ENCODE data around the gene ARID1B. TPM values are rescaled to one million over a fixed set of nuclear protein-coding genes. Genes with fewer than 3 reads are reported as not detected.

ARID1B gene
- total and polyA plus RNA-seq, 2 of the 13 experiments (the other 11 are each of a cell fraction or from before 2014, with no cell fraction given), result 20.1 to 32.6 TPM

DNA sequence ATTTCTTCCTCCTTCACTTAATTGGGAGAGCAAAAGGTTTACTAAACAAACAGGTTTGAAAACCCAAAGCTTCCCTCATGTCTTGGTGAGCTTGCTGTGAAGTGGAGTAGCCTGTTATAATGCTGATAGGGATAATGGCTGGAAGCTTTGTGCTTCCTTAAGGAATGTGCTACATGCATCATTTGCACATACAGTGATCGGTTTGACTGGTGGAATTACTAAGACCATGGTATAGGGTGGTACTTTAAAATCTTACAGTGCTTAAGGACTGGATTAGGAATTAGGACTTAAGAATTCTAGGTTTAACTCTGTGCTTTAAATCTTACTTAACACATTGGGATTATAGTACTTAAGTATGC lies 75.7 kb downstream of the ARID1B start:
- Histone ChIP-seq H3K9ac (ENCODE audit: insufficient read depth, low read depth, low read length) (no peak overlapping the region), H3K4me2 (ENCODE audit: low read depth, low read length) (no peak overlapping the region), H3K9me3 (ENCODE audit: low read length) (no peaks in the 10 kb centered on the region), H3K36me3 (replicated peaks in 1 of 2; ENCODE audit: control insufficient read depth in 1 of 2, insufficient read depth in 2 of 2, low read length in 2 of 2) (peaks cover 0 to 2% of the 10 kb centered on the region in 2 experiments; a peak in 3 of 5 replicates), H3K79me2 (ENCODE audit: insufficient read depth, low read length) (peaks cover 95% of the 10 kb centered on the region), H3K4me1 (ENCODE audit: insufficient read depth, low read length) (peaks cover 16% of the 10 kb centered on the region; the same call in 1 of the 2 replicates), H3K4me3 (replicated peaks in 1 of 3; ENCODE audit: insufficient read depth in 1 of 3, low read depth in 2 of 3, low read length in 3 of 3) (no peak overlapping the region), H4K20me1 (ENCODE audit: insufficient read depth, low read length) (peaks cover 12% of the 10 kb centered on the region), H3K27me3 (ENCODE audit: control insufficient read depth in 1 of 2, insufficient read depth in 2 of 2, low read length in 2 of 2) (no peaks in the 10 kb centered on the region), H2AFZ (ENCODE audit: low read length) (no peak overlapping the region), H3K27ac (ENCODE audit: extremely low read length, insufficient read depth, low read length) (no peak overlapping the region)
- TF ChIP-seq NR2F2 (IDR thresholded peaks at IDR 0.05; ENCODE audit: borderline replicate concordance, low read depth) (no peak), ZNF850 (CRISPR knock-in tag; conservative IDR thresholded peaks at IDR 0.05) (no peak)
- no peak for FAIRE-seq
- no peak for ATAC-seq
- 100% methylated on average over 1 of the region's 1 CpG for WGBS (ENCODE audit: low lambda C conversion rate)
- in situ Hi-C loops (cut with HindIII; ENCODE audit: extremely low pct_ligation_motif_present, low pct_unique_long_range_greater_than_20kb), result no loop called here
- intact Hi-C loops (cut with micrococcal nuclease; ENCODE audit: unreplicated experiment), result no loop called here
- CTCF ChIA-PET (ENCODE audit: low intra/inter-chr PET ratio, low total read pairs), result no interaction called here
- DNase-seq (ENCODE audit: low spot score), result no peak
- BruUV-seq (replicated peaks), result no TSS peak
- POLR2A ChIA-PET, result no interaction called here

DNA sequence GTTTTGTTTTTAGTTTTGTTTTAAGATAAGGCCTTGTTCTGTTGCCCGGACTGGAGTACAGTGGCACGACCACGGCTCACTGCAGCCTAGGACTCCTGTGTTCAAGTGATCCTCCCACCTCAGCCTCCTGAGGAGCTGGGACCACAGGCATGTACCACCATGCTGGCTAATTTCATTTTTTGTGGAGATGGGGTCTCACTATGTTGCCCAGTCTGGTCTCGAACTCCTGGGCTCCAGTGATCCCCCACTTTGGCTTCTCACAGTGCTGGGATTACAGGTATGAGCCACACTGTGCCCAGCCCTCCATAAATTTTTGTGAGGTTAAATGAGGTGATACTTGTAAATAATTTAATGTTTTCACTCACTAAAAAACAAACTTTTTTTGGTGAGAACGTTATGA lies 76.6 kb downstream of the ARID1B start:
- H3K27me3 ChIP-seq (ENCODE audit: control insufficient read depth in 1 of 2, insufficient read depth in 2 of 2, low read length in 2 of 2), result no peaks in the 10 kb centered on the region
- no peak overlapping the region for H2AFZ ChIP-seq (ENCODE audit: low read length)
- no peak overlapping the region for H3K4me3 ChIP-seq (replicated peaks in 1 of 3; ENCODE audit: insufficient read depth in 1 of 3, low read depth in 2 of 3, low read length in 3 of 3)
- BruUV-seq (replicated peaks), result no TSS peak
- TF ChIP-seq ZNF121 (CRISPR knock-in tag; IDR thresholded peaks at IDR 0.05), result peak; percentile 94
- no peak for TF ChIP-seq PTBP1 (IDR thresholded peaks at IDR 0.05; ENCODE audit: low read depth, low read length, poor library complexity, severe bottlenecking)
- TF ChIP-seq RBM22 (optimal IDR thresholded peaks at IDR 0.05; ENCODE audit: low read length), result no peak
- TF ChIP-seq ZNF543 (CRISPR knock-in tag; IDR thresholded peaks at IDR 0.05), result no peak
- no peak for TF ChIP-seq NAIF1 (CRISPR knock-in tag; IDR thresholded peaks at IDR 0.05; ENCODE audit: borderline replicate concordance)
- no peak for TF ChIP-seq SRSF9 (IDR thresholded peaks at IDR 0.05; ENCODE audit: borderline replicate concordance, insufficient read depth, low read depth, low read length, poor library complexity, severe bottlenecking)
- no peak for TF ChIP-seq EHMT2 (IDR thresholded peaks at IDR 0.05; ENCODE audit: borderline replicate concordance, low read depth, low read length)
- no peak for TF ChIP-seq ISL2 (CRISPR knock-in tag; IDR thresholded peaks at IDR 0.05)
- ATAC-seq (no peak), DNase-seq (ENCODE audit: low spot score) (no peak), FAIRE-seq (no peak)
- POLR2A ChIA-PET, result no interaction called here
- peaks cover 16% of the 10 kb centered on the region; the same call in 1 of the 2 replicates for H3K4me1 ChIP-seq (ENCODE audit: insufficient read depth, low read length)
- no peak overlapping the region for H3K27ac ChIP-seq (ENCODE audit: extremely low read length, insufficient read depth, low read length)
- in situ Hi-C loops (cut with HindIII; ENCODE audit: extremely low pct_ligation_motif_present, low pct_unique_long_range_greater_than_20kb), result no loop called here
- H3K4me2 ChIP-seq (ENCODE audit: low read depth, low read length), result no peak overlapping the region
- H4K20me1 ChIP-seq (ENCODE audit: insufficient read depth, low read length), result peaks cover 12% of the 10 kb centered on the region
- peaks cover 0 to 2% of the 10 kb centered on the region in 2 experiments; a peak in 3 of 5 replicates for H3K36me3 ChIP-seq (replicated peaks in 1 of 2; ENCODE audit: control insufficient read depth in 1 of 2, insufficient read depth in 2 of 2, low read length in 2 of 2)
- no peaks in the 10 kb centered on the region for H3K9me3 ChIP-seq (ENCODE audit: low read length)
- CTCF ChIA-PET (ENCODE audit: low intra/inter-chr PET ratio, low total read pairs), result no interaction called here
- intact Hi-C loops (cut with micrococcal nuclease; ENCODE audit: unreplicated experiment), result no loop called here
- no peak overlapping the region for H3K9ac ChIP-seq (ENCODE audit: insufficient read depth, low read depth, low read length)
- 97% methylated on average over 5 of the region's 5 CpGs for WGBS (ENCODE audit: low lambda C conversion rate)
- H3K79me2 ChIP-seq (ENCODE audit: insufficient read depth, low read length), result peaks cover 95% of the 10 kb centered on the region
